ENCODE measurements around the gene RHBDL3. TPM values are rescaled to one million over a fixed set of nuclear protein-coding genes. Genes with fewer than 3 reads are reported as not detected.
"Not testable (repeated sequence)": the region's sequence is repeated elsewhere in the genome, so short reads cannot be mapped to it uniquely, and the experiment has no call there.

Gene RHBDL3
- total RNA-seq, 2 donors from 2014 or later: 0.21 TPM; not detected in 1

- H3K9me3 Mint-ChIP-seq: no peaks in the 10 kb centered on the region
- peaks cover 44% of the 10 kb centered on the region for H3K4me1 Mint-ChIP-seq (ENCODE audit: low read depth)
- ATAC-seq (replicated peaks in 1 of 2) (peak; percentile 94 to 96), DNase-seq (peak; percentile 96 to 97)
- no peaks in the 10 kb centered on the region for H3K27me3 Mint-ChIP-seq (ENCODE audit: low read depth)
- peak within 1 kb of the TSS; percentile 97 to 98 for H3K4me3 Mint-ChIP-seq
- H3K27ac Mint-ChIP-seq: peak within 1 kb of the TSS; percentile 100
- H3K36me3 Mint-ChIP-seq (ENCODE audit: insufficient read depth in 2 of 2): peaks cover 16 to 35% of the 10 kb centered on the region in 2 donors
These were observed 84.4 kb downstream of the RHBDL3 start, which contains the start of gene ZNF207 for GRCh38 chr17:32349854-32350665. Gene ZNF207, plus strand, starts transcription at chr17:32350157. Its CDS starts 129 bp downstream, at chr17:32350286.

GRCh38 chr17:32350666-32351418 lies 85.2 kb downstream of the RHBDL3 start:
- H3K27me3 Mint-ChIP-seq (ENCODE audit: low read depth): no peaks in the 10 kb centered on the region
- peaks cover 52% of the 10 kb centered on the region for H3K4me1 Mint-ChIP-seq (ENCODE audit: low read depth)
- peaks cover 20 to 42% of the 10 kb centered on the region in 2 donors for H3K36me3 Mint-ChIP-seq (ENCODE audit: insufficient read depth in 2 of 2)
- peak overlapping the region; percentile 97 to 98 for H3K4me3 Mint-ChIP-seq
- no peaks in the 10 kb centered on the region for H3K9me3 Mint-ChIP-seq
- ATAC-seq (replicated peaks in 1 of 2) (peak; percentile 49), DNase-seq (peak; percentile 31 to 45)
- peak overlapping the region; percentile 100 for H3K27ac Mint-ChIP-seq

GRCh38 chr17:32352734-32353133 lies 87.1 kb downstream of the RHBDL3 start:
- H3K9me3 Mint-ChIP-seq; H3K27me3 Mint-ChIP-seq (ENCODE audit: low read depth); DNase-seq; ATAC-seq (replicated peaks in 1 of 2): not testable (repeated sequence)
- peak overlapping the region; percentile 97 to 98 for H3K4me3 Mint-ChIP-seq
- peak overlapping the region; percentile 27 for H3K27ac Mint-ChIP-seq
- H3K36me3 Mint-ChIP-seq (ENCODE audit: insufficient read depth in 2 of 2): peaks cover 23 to 47% of the 10 kb centered on the region in 2 donors
- H3K4me1 Mint-ChIP-seq (ENCODE audit: low read depth): peaks cover 64% of the 10 kb centered on the region

- peak overlapping the region; percentile 18 for H3K27ac Mint-ChIP-seq
- H3K27me3 Mint-ChIP-seq (ENCODE audit: low read depth): no peaks in the 10 kb centered on the region
- ATAC-seq (replicated peaks in 1 of 2) (peak in 1 of 2 donors; percentile 36), DNase-seq (no peak)
- peaks cover 62% of the 10 kb centered on the region for H3K4me1 Mint-ChIP-seq (ENCODE audit: low read depth)
- no peaks in the 10 kb centered on the region for H3K9me3 Mint-ChIP-seq
- peaks cover 14 to 46% of the 10 kb centered on the region in 2 donors for H3K36me3 Mint-ChIP-seq (ENCODE audit: insufficient read depth in 2 of 2)
- H3K4me3 Mint-ChIP-seq: peak overlapping the region; percentile 41 to 55
These were observed 90.2 kb downstream of the RHBDL3 start for GRCh38 chr17:32355649-32356377.

GRCh38 chr17:32356378-32356743 lies 90.7 kb downstream of the RHBDL3 start:
- H3K4me3 Mint-ChIP-seq: peak overlapping the region in 1 of 2 donors; percentile 49
- no peaks in the 10 kb centered on the region for H3K27me3 Mint-ChIP-seq (ENCODE audit: low read depth)
- no peaks in the 10 kb centered on the region for H3K9me3 Mint-ChIP-seq
- peak overlapping the region; percentile 1 for H3K27ac Mint-ChIP-seq
- ATAC-seq (replicated peaks in 1 of 2): no peak
- no peak for DNase-seq
- H3K36me3 Mint-ChIP-seq (ENCODE audit: insufficient read depth in 2 of 2): peaks cover 16 to 48% of the 10 kb centered on the region in 2 donors
- peaks cover 64% of the 10 kb centered on the region for H3K4me1 Mint-ChIP-seq (ENCODE audit: low read depth)

GRCh38 chr17:32356750-32357149 lies 91.1 kb downstream of the RHBDL3 start:
- no peaks in the 10 kb centered on the region for H3K9me3 Mint-ChIP-seq
- no peak for DNase-seq
- peaks cover 64% of the 10 kb centered on the region for H3K4me1 Mint-ChIP-seq (ENCODE audit: low read depth)
- H3K27me3 Mint-ChIP-seq (ENCODE audit: low read depth): no peaks in the 10 kb centered on the region
- H3K27ac Mint-ChIP-seq: peak overlapping the region; percentile 1
- H3K36me3 Mint-ChIP-seq (ENCODE audit: insufficient read depth in 2 of 2): peaks cover 16 to 46% of the 10 kb centered on the region in 2 donors
- peak overlapping the region in 1 of 2 donors; percentile 49 for H3K4me3 Mint-ChIP-seq
- ATAC-seq (replicated peaks in 1 of 2): no peak

- H3K36me3 Mint-ChIP-seq (ENCODE audit: insufficient read depth in 2 of 2): peaks cover 18 to 53% of the 10 kb centered on the region in 2 donors
- no peak overlapping the region for H3K4me3 Mint-ChIP-seq
- H3K27ac Mint-ChIP-seq: no peak overlapping the region
- no peaks in the 10 kb centered on the region for H3K9me3 Mint-ChIP-seq
- H3K4me1 Mint-ChIP-seq (ENCODE audit: low read depth): peaks cover 59% of the 10 kb centered on the region
- no peaks in the 10 kb centered on the region for H3K27me3 Mint-ChIP-seq (ENCODE audit: low read depth)
- DNase-seq: no peak
- no peak for ATAC-seq (replicated peaks in 1 of 2)
These were observed 92.0 kb downstream of the RHBDL3 start for GRCh38 chr17:32357615-32358014.

GRCh38 chr17:32361270-32361669 lies 95.6 kb downstream of the RHBDL3 start:
- Mint-ChIP-seq H3K4me3 (peak overlapping the region in 1 of 2 donors; percentile 43), H3K36me3 (ENCODE audit: insufficient read depth in 2 of 2) (peaks cover 14 to 55% of the 10 kb centered on the region in 2 donors), H3K9me3 (no peaks in the 10 kb centered on the region), H3K4me1 (ENCODE audit: low read depth) (peaks cover 30% of the 10 kb centered on the region), H3K27ac (peak overlapping the region; percentile 94), H3K27me3 (ENCODE audit: low read depth) (no peaks in the 10 kb centered on the region)
- no peak for DNase-seq
- peak in 1 of 2 donors; percentile 15 for ATAC-seq (replicated peaks in 1 of 2)

- H3K9me3 Mint-ChIP-seq: no peaks in the 10 kb centered on the region
- peaks cover 24% of the 10 kb centered on the region for H3K4me1 Mint-ChIP-seq (ENCODE audit: low read depth)
- H3K27ac Mint-ChIP-seq: peak overlapping the region; percentile 7
- ATAC-seq (replicated peaks in 1 of 2) (peak in 1 of 2 donors; percentile 43), DNase-seq (no peak)
- no peaks in the 10 kb centered on the region for H3K27me3 Mint-ChIP-seq (ENCODE audit: low read depth)
- H3K36me3 Mint-ChIP-seq (ENCODE audit: insufficient read depth in 2 of 2): peaks cover 3 to 40% of the 10 kb centered on the region in 2 donors
- no peak overlapping the region for H3K4me3 Mint-ChIP-seq
These were observed 104.8 kb downstream of the RHBDL3 start for GRCh38 chr17:32370426-32370825.

Other genes starting within 250 kb of the RHBDL3 start
- gene RHOT1, start 123.3 kb upstream of the RHBDL3 start, total RNA-seq: 10 to 100 TPM; 24.2 to 29.9 TPM
- gene C17orf75, start 76.3 kb downstream of the RHBDL3 start, total RNA-seq: 10 to 100 TPM; 32.6 to 40.0 TPM
- 100 to 1,000 TPM; 181 to 188 TPM for gene ZNF207, start 84.3 kb downstream of the RHBDL3 start, total RNA-seq
- gene PSMD11, start 178.7 kb downstream of the RHBDL3 start, total RNA-seq: 100 to 1,000 TPM; 131 to 134 TPM
- 10 to 100 TPM; 22.5 to 24.6 TPM for gene CDK5R1, start 221.2 kb downstream of the RHBDL3 start, total RNA-seq

Measured in activated T-cell treated with anti-CD3 and anti-CD28 coated beads, Interleukin-2, amount 50 U/mL, for 72 hours (primary cell).